Peyer's patch (tissue), 4 donors: ENCODE measurements around the gene OSBPL5. TPM values are rescaled to one million over a fixed set of nuclear protein-coding genes. Genes with fewer than 3 reads are reported as not detected.
A peak's percentile ranks its signal among the peaks of the same experiment; 100 is the strongest.

Experiments used
- DNase-seq, 3 donors: peaks; one replicate each; pipeline ENCODE4 v3.0.0-alpha.2; 2017 to 2019
- H3K27ac ChIP-seq, 4 donors: fragments of 200-600 bp; sonication (generic); one replicate each; pipeline ENCODE4 v1.5.1; 2016 to 2019
- H3K27me3 ChIP-seq, 2 donors: fragments of 200-600 bp; sonication (generic); one replicate each; pipeline ENCODE4 v1.5.1; 2019
- H3K36me3 ChIP-seq, 3 donors: fragments of 200-600 bp; sonication (generic); one replicate each; pipeline ENCODE4 v1.5.1; 2016 to 2019
- H3K4me1 ChIP-seq, 4 donors: fragments of 200-600 bp; sonication (generic); one replicate each; pipeline ENCODE4 v1.5.1; 2016 to 2019
- H3K4me3 ChIP-seq, 4 donors: fragments of 200-600 bp; sonication (generic); 1 replicate in 3 of 4; 2 replicates in 1 of 4; pipeline ENCODE4 v1.5.1; 2016 to 2019; ENCODE audit warnings: mild to moderate bottlenecking in 1 of 4
- H3K9me3 ChIP-seq, 4 donors: fragments of 200-600 bp; sonication (generic); one replicate each; pipeline ENCODE4 v1.5.1; 2016 to 2019; ENCODE audit warnings: mild to moderate bottlenecking in 1 of 4
- CTCF ChIP-seq, 6 experiments: fragments of 450-650 bp in 4 of 6; fragments of 200-600 bp in 2 of 6; sonication (generic) in 1 of 6; IDR thresholded peaks; one replicate each; pipeline ENCODE4 v1.5.1; 2017 to 2019; ENCODE audit warnings: antibody characterized with exemption in 6 of 6, mild to moderate bottlenecking in 3 of 6, moderate library complexity in 1 of 6
- POLR2A ChIP-seq, 2 donors: fragments of 450-650 bp; IDR thresholded peaks; one replicate each; pipeline ENCODE4 v1.5.1; 2017; ENCODE audit warnings: antibody characterized with exemption in 2 of 2, mild to moderate bottlenecking in 2 of 2, moderate library complexity in 2 of 2
- total RNA-seq, 4 donors: library from RNA; depleted of rRNA; stranded (reverse); fragments of >200 nt; gene quantifications; one replicate each; pipeline ENCODE4 v1.1.0, GENCODE V29; 2016

OSBPL5 gene
- total RNA-seq, 4 donors from 2014 or later = 39.8 to 110 (median 73.2) TPM

- Histone ChIP-seq H3K4me3 (no peak overlapping the region), H3K9me3 (no peaks in the 10 kb centered on the region), H3K36me3 (peaks cover 0 to 37% (median 0%) of the 10 kb centered on the region in 3 donors), H3K27ac (no peak overlapping the region), H3K4me1 (no peaks in the 10 kb centered on the region), H3K27me3 (no peaks in the 10 kb centered on the region)
- DNase-seq = peak in 2 of 3 donors; percentile 72 to 75
- TF ChIP-seq CTCF (IDR thresholded peaks at IDR 0.05) = peak in 4 of 6 experiments; percentile 42 to 80 (median 76)
- no peak for TF ChIP-seq POLR2A (IDR thresholded peaks at IDR 0.05)
Measured at GRCh38 chr11:3109921-3110706, 55.0 kb downstream of the OSBPL5 start.

GRCh38 chr11:3109434-3109833 is 55.7 kb downstream of the OSBPL5 start:
- H3K27me3 ChIP-seq = no peaks in the 10 kb centered on the region
- no peak for TF ChIP-seq CTCF (IDR thresholded peaks at IDR 0.05)
- no peak for TF ChIP-seq POLR2A (IDR thresholded peaks at IDR 0.05)
- H3K9me3 ChIP-seq = no peaks in the 10 kb centered on the region
- H3K4me3 ChIP-seq = no peak overlapping the region
- DNase-seq = peak in 2 of 3 donors; percentile 14 to 23
- H3K27ac ChIP-seq = no peak overlapping the region
- no peaks in the 10 kb centered on the region for H3K4me1 ChIP-seq
- peaks cover 0 to 34% (median 0%) of the 10 kb centered on the region in 3 donors for H3K36me3 ChIP-seq

- Histone ChIP-seq H3K27ac (no peak overlapping the region), H3K36me3 (peaks cover 0 to 34% (median 0%) of the 10 kb centered on the region in 3 donors), H3K4me3 (no peak overlapping the region), H3K9me3 (no peaks in the 10 kb centered on the region), H3K27me3 (no peaks in the 10 kb centered on the region), H3K4me1 (no peaks in the 10 kb centered on the region)
- peak in 2 of 3 donors; percentile 27 to 44 for DNase-seq
- TF ChIP-seq POLR2A (IDR thresholded peaks at IDR 0.05) = no peak
- no peak for TF ChIP-seq CTCF (IDR thresholded peaks at IDR 0.05)
Measured at GRCh38 chr11:3108183-3108721, 56.9 kb downstream of the OSBPL5 start.

GRCh38 chr11:3107608-3108182 is 57.4 kb downstream of the OSBPL5 start:
- DNase-seq = peak in 1 of 3 donors; percentile 38

More at GRCh38 chr11:3107608-3108182, 57.4 kb downstream of the OSBPL5 start:
- Histone ChIP-seq H3K4me3 (no peak overlapping the region), H3K4me1 (no peaks in the 10 kb centered on the region), H3K36me3 (peaks cover 0 to 34% (median 0%) of the 10 kb centered on the region in 3 donors), H3K27me3 (no peaks in the 10 kb centered on the region), H3K27ac (no peak overlapping the region), H3K9me3 (no peaks in the 10 kb centered on the region)
- no peak for TF ChIP-seq POLR2A (IDR thresholded peaks at IDR 0.05)
- no peak for TF ChIP-seq CTCF (IDR thresholded peaks at IDR 0.05)
